PC-3 (cell line): ENCODE data around the gene NIPAL3.

Experiments
- EZH2phosphoT487 ChIP-seq: fragments of 300-600 bp; sonication (generic); IDR thresholded peaks from 2 replicates; pipeline ENCODE4 v1.6.1; 2018; ENCODE audit warnings: mild to moderate bottlenecking, antibody characterized with exemption, low read length, borderline replicate concordance
- TF ChIP-seq, protein P1 (sequence below): fragments of 300-600 bp; sonication (generic); conservative IDR thresholded peaks from 2 replicates; pipeline ENCODE4 v1.5.1; 2017; ENCODE audit warnings: antibody characterized with exemption, low read depth, mild to moderate bottlenecking, low read length

DNA sequence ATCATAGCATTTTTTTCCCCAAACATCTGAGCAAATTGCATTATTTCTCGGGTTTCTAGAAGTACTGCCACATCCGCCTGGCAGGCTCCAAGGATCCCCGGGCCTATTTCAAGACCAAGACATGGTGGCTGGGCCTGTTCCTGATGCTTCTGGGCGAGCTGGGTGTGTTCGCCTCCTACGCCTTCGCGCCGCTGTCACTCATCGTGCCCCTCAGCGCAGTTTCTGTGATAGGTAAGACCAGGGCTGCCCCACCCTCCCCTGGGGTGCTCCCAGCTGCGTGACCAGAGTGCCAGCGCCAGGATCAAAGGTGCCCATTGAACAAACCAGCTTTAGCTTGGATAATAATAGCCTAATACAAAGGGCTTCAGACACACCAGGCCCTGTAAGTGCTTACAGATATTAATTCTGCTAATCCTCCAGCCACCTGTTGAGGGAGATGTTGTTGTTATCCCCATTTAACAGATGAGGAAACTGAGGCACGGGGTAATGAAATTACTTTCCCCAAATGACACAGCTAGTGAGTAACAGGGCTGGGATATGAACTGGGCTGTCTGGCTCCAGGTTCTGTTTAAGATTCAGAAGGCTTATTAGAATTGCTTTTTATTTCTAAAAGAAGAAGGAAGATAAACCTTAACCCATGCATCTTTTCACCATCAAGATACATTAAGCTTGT, 26.5 kb downstream of the NIPAL3 start:
- TF ChIP-seq EZH2phosphoT487: no peak
- TF ChIP-seq, protein P1, sequence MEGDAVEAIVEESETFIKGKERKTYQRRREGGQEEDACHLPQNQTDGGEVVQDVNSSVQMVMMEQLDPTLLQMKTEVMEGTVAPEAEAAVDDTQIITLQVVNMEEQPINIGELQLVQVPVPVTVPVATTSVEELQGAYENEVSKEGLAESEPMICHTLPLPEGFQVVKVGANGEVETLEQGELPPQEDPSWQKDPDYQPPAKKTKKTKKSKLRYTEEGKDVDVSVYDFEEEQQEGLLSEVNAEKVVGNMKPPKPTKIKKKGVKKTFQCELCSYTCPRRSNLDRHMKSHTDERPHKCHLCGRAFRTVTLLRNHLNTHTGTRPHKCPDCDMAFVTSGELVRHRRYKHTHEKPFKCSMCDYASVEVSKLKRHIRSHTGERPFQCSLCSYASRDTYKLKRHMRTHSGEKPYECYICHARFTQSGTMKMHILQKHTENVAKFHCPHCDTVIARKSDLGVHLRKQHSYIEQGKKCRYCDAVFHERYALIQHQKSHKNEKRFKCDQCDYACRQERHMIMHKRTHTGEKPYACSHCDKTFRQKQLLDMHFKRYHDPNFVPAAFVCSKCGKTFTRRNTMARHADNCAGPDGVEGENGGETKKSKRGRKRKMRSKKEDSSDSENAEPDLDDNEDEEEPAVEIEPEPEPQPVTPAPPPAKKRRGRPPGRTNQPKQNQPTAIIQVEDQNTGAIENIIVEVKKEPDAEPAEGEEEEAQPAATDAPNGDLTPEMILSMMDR: no peak
